HCT116 (cell line): ENCODE measurements around the gene CS.

ENCODE experiments used
- CEBPB ChIP-seq: IDR thresholded peaks from 2 replicates; pipeline ENCODE4 v1.6.1; 2012; ENCODE audit warnings: low read depth
- EZH2 ChIP-seq: fragments of 200-600 bp; sonication (generic); IDR thresholded peaks from 2 replicates; pipeline ENCODE4 v1.6.1; 2017; ENCODE audit warnings: antibody characterized with exemption, mixed run types
- JUND ChIP-seq: IDR thresholded peaks from 2 replicates; pipeline ENCODE4 v1.6.1; 2012
- POLR2A ChIP-seq: IDR thresholded peaks from 2 replicates; pipeline ENCODE4 v1.7.0; 2011; ENCODE audit warnings: borderline replicate concordance; ENCODE audit not compliant: insufficient read depth, insufficient read length; ENCODE audit errors: extremely low read depth
- SP1 ChIP-seq: IDR thresholded peaks from 2 replicates; pipeline ENCODE4 v1.6.1; 2012; ENCODE audit warnings: low read depth
- YY1 ChIP-seq: IDR thresholded peaks from 2 replicates; pipeline ENCODE4 v1.6.1; 2011; ENCODE audit warnings: low read length, low read depth, moderate library complexity, mild to moderate bottlenecking; ENCODE audit not compliant: insufficient replicate concordance; ENCODE audit errors: extremely low read depth

- TF ChIP-seq POLR2A (no peak), SP1 (no peak), JUND (no peak), EZH2 (no peak), YY1 (no peak), CEBPB (no peak)
These were observed 43.1 kb downstream of the CS start for GRCh38 chr12:56257071-56257470.
